Measurements from ENCODE around the gene TCL1B. TPM values are rescaled to one million over a fixed set of nuclear protein-coding genes. Genes with fewer than 3 reads are reported as not detected.
A peak's percentile ranks its signal among the peaks of the same experiment; 100 is the strongest.

Gene TCL1B
- total RNA-seq, 4 donors from 2014 or later = not detected

GRCh38 chr14:95683793-95684192 is 2.4 kb upstream of the TCL1B start:
- in situ Hi-C loops (cut with MboI; ENCODE audit: low sequenced_read_pairs in 4 of 4) (loop anchor here in 2 of 4 donors (5.0 to 25.0 kb wide), 3 partner anchors 119 to 246 kb away; no protein-coding TSS in a partner anchor), intact Hi-C loops (cut with DNase I; ENCODE audit: low total_unique reads) (loop anchor here (1.0 to 10.0 kb wide), 2 partner anchors 122 to 239 kb away; no protein-coding TSS in a partner anchor)
- no peak overlapping the region for H3K4me3 ChIP-seq
- no peaks in the 10 kb centered on the region for H3K36me3 ChIP-seq
- DNase-seq = no peak
- no peak for TF ChIP-seq POLR2A (IDR thresholded peaks at IDR 0.05)
- TF ChIP-seq, protein P1, sequence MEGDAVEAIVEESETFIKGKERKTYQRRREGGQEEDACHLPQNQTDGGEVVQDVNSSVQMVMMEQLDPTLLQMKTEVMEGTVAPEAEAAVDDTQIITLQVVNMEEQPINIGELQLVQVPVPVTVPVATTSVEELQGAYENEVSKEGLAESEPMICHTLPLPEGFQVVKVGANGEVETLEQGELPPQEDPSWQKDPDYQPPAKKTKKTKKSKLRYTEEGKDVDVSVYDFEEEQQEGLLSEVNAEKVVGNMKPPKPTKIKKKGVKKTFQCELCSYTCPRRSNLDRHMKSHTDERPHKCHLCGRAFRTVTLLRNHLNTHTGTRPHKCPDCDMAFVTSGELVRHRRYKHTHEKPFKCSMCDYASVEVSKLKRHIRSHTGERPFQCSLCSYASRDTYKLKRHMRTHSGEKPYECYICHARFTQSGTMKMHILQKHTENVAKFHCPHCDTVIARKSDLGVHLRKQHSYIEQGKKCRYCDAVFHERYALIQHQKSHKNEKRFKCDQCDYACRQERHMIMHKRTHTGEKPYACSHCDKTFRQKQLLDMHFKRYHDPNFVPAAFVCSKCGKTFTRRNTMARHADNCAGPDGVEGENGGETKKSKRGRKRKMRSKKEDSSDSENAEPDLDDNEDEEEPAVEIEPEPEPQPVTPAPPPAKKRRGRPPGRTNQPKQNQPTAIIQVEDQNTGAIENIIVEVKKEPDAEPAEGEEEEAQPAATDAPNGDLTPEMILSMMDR (IDR thresholded peaks at IDR 0.05 in 4 of 5, conservative IDR thresholded peaks at IDR 0.05 in 1 of 5) = peak in 4 of 5 experiments; percentile 39 to 63 (median 56)
- no peaks in the 10 kb centered on the region for H3K9me3 ChIP-seq
- peak in 1 of 2 donors; percentile 51 for ATAC-seq
- H3K27ac ChIP-seq = no peak overlapping the region
- no peaks in the 10 kb centered on the region for H3K4me1 ChIP-seq
- no peaks in the 10 kb centered on the region for H3K27me3 ChIP-seq

DNA sequence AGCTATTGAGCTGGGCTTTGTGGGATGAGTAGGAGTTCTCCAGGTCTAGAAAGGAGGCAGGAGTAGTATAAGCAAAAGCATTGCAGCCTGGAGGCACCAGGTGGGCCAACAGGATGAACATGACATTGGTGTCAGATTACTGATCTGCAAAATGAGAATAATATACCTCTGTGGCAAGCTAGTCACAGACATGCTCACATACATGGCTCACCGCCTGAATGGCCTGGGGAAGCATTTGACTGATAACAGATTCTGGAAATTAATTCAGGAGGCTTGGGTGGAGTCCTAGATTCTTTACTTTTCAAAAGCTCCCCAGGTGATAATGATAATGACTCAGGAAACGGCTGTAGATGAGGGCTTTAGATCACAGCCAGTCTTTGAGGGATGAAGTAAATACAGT is 709 bp downstream of the TCL1B start:
- intact Hi-C loops (cut with DNase I; ENCODE audit: low total_unique reads) = loop anchor here (10.0 kb wide), 1 partner anchor 242 kb away; no protein-coding TSS in a partner anchor
- TF ChIP-seq POLR2A (IDR thresholded peaks at IDR 0.05) = no peak
- TF ChIP-seq, protein P1 (IDR thresholded peaks at IDR 0.05 in 4 of 5, conservative IDR thresholded peaks at IDR 0.05 in 1 of 5) = no peak

GRCh38 chr14:95689441-95689840 is 3.2 kb downstream of the TCL1B start:
- ATAC-seq = no peak
- Histone ChIP-seq H3K27ac (no peak overlapping the region), H3K4me3 (no peak overlapping the region), H3K4me1 (no peaks in the 10 kb centered on the region), H3K9me3 (no peaks in the 10 kb centered on the region), H3K27me3 (no peaks in the 10 kb centered on the region), H3K36me3 (no peaks in the 10 kb centered on the region)
- no peak for DNase-seq
- TF ChIP-seq, protein P1 (IDR thresholded peaks at IDR 0.05 in 4 of 5, conservative IDR thresholded peaks at IDR 0.05 in 1 of 5) = no peak
- no peak for TF ChIP-seq POLR2A (IDR thresholded peaks at IDR 0.05)
- in situ Hi-C loops (cut with MboI; ENCODE audit: low sequenced_read_pairs in 4 of 4) (loop anchor here in 2 of 4 donors (10.0 to 25.0 kb wide), 2 partner anchors 125 to 252 kb away; no protein-coding TSS in a partner anchor), intact Hi-C loops (cut with DNase I; ENCODE audit: low total_unique reads) (loop anchor here (10.0 kb wide), 1 partner anchor 245 kb away; no protein-coding TSS in a partner anchor)

More for the DNA sequence above, 709 bp downstream of the TCL1B start:
- H3K27ac ChIP-seq = no peak overlapping the region
- ATAC-seq (no peak), DNase-seq (no peak)
- no peaks in the 10 kb centered on the region for H3K4me1 ChIP-seq
- H3K9me3 ChIP-seq = no peaks in the 10 kb centered on the region
- H3K36me3 ChIP-seq = no peaks in the 10 kb centered on the region
- no peaks in the 10 kb centered on the region for H3K27me3 ChIP-seq
- H3K4me3 ChIP-seq = no peak overlapping the region
- in situ Hi-C loops (cut with MboI; ENCODE audit: low sequenced_read_pairs in 4 of 4) = loop anchor here in 2 of 4 donors (10.0 to 25.0 kb wide), 2 partner anchors 122 to 250 kb away; no protein-coding TSS in a partner anchor

- Histone ChIP-seq H3K4me3 (no peak overlapping the region), H3K27me3 (peaks cover 0 to 1% (median 0%) of the 10 kb centered on the region in 3 donors), H3K9me3 (no peaks in the 10 kb centered on the region), H3K36me3 (no peaks in the 10 kb centered on the region), H3K4me1 (no peaks in the 10 kb centered on the region), H3K27ac (no peak overlapping the region)
- TF ChIP-seq POLR2A (IDR thresholded peaks at IDR 0.05) = no peak
- TF ChIP-seq, protein P1 (IDR thresholded peaks at IDR 0.05 in 4 of 5, conservative IDR thresholded peaks at IDR 0.05 in 1 of 5) = no peak
- intact Hi-C loops (cut with DNase I; ENCODE audit: low total_unique reads) (no loop called here), in situ Hi-C loops (cut with MboI; ENCODE audit: low sequenced_read_pairs in 4 of 4) (loop anchor here in 1 of 4 donors (25.0 kb wide), 1 partner anchor 254 kb away; no protein-coding TSS in a partner anchor)
- no peak for DNase-seq
- ATAC-seq = no peak
Measured at GRCh38 chr14:95690815-95691214, 4.6 kb downstream of the TCL1B start.
